ENCODE data around the gene TRAPPC8.

DNA sequence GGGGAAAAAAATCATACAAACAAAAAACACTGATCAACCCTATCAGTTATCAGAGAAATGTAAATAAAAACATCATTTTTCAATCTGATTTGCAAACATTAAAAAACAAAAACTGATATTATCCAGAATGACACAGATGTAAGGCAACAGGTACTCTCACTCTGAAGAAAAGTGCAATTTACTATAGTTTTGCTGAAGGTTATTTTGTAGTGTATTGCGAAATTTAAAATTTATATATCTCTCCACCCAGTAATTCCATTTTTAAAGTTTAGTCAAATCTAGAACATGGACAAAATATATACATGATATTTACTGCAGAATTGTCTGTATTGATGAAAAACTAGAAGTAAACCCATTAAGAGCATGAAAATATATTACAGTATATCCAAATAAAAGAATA is 79.8 kb downstream of the TRAPPC8 start:
- TF ChIP-seq, protein P1, sequence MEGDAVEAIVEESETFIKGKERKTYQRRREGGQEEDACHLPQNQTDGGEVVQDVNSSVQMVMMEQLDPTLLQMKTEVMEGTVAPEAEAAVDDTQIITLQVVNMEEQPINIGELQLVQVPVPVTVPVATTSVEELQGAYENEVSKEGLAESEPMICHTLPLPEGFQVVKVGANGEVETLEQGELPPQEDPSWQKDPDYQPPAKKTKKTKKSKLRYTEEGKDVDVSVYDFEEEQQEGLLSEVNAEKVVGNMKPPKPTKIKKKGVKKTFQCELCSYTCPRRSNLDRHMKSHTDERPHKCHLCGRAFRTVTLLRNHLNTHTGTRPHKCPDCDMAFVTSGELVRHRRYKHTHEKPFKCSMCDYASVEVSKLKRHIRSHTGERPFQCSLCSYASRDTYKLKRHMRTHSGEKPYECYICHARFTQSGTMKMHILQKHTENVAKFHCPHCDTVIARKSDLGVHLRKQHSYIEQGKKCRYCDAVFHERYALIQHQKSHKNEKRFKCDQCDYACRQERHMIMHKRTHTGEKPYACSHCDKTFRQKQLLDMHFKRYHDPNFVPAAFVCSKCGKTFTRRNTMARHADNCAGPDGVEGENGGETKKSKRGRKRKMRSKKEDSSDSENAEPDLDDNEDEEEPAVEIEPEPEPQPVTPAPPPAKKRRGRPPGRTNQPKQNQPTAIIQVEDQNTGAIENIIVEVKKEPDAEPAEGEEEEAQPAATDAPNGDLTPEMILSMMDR (conservative IDR thresholded peaks at IDR 0.05; ENCODE audit: low read length): no peak
- no peak for TF ChIP-seq EZH2phosphoT487 (IDR thresholded peaks at IDR 0.05; ENCODE audit: borderline replicate concordance, low read depth, low read length)
